Stimulated activated memory B cell treated with anti-CD40 and anti-IgM and Interleukin-4, amounts not matched to agents 10 μg/mL and 1 μg/mL and 100 μg/mL, for 72 hours (primary cell): Measurements from ENCODE around the gene LUC7L3.

ENCODE experiments used
- ATAC-seq: fragments of 150-1000 bp; cut with Tn5 transposase; 2 replicates; pipeline ENCODE4 v1.10.0; 2021
- H3K27ac Mint-ChIP-seq: one replicate; pipeline ENCODE4 v1.8.0; 2022; ENCODE audit warnings: mild to moderate bottlenecking, mixed read lengths
- H3K27me3 Mint-ChIP-seq: one replicate; pipeline ENCODE4 v1.8.0; 2022; ENCODE audit warnings: mixed read lengths
- H3K36me3 Mint-ChIP-seq: one replicate; pipeline ENCODE4 v1.8.0; 2022; ENCODE audit warnings: mixed read lengths
- H3K4me1 Mint-ChIP-seq: one replicate; pipeline ENCODE4 v1.8.0; 2022; ENCODE audit warnings: mixed read lengths
- H3K4me3 Mint-ChIP-seq: one replicate; pipeline ENCODE4 v1.8.0; 2022; ENCODE audit warnings: mild to moderate bottlenecking, moderate library complexity, mixed read lengths
- H3K9me3 Mint-ChIP-seq: one replicate; pipeline ENCODE4 v1.8.0; 2022; ENCODE audit warnings: mixed read lengths

Gene LUC7L3

DNA sequence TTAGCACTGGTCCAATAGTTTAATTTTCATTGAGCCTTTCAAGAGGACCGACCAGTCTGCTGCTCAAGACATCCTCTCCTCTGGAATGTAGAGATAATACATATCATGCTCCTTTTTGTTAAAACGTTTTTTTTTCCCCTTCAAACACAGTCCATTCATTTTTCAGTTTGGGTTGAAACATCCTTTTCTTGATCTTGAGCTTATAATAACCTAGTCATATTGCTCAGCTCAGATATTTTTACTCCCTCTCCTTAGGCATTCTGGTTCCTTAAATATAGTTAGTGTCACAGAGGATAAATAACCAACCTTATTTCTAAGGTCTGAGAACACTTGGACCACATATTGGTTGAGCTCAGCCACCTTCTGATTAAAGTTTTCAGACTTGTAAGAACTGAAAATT lies 35.1 kb downstream of the LUC7L3 start:
- H3K4me1 Mint-ChIP-seq = no peaks in the 10 kb centered on the region
- H3K27ac Mint-ChIP-seq = no peak overlapping the region
- no peaks in the 10 kb centered on the region for H3K27me3 Mint-ChIP-seq
- peaks cover 32% of the 10 kb centered on the region for H3K36me3 Mint-ChIP-seq
- no peaks in the 10 kb centered on the region for H3K9me3 Mint-ChIP-seq
- ATAC-seq = no peak
- no peak overlapping the region for H3K4me3 Mint-ChIP-seq

DNA sequence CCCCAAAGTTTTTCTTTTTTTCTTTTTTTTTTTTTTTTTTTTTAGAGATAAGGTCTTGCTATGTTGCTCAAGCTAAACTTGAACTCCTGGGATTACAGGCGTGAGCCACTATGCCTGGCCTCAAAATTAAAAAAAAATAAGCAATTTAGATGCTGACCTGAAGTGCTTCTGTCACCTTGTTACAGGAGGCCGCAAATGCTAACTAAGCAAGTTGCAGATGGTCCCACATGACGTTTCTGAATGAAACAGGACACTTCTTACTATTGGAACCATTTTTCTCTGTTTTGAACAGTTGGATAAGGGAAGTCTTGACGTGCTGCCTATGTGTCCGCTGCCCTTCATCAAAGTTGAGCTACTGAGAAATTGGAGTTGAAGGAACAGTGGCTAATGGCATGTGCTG lies 39.1 kb downstream of the LUC7L3 start:
- H3K9me3 Mint-ChIP-seq = no peaks in the 10 kb centered on the region
- no peaks in the 10 kb centered on the region for H3K27me3 Mint-ChIP-seq
- H3K27ac Mint-ChIP-seq = no peak overlapping the region
- no peak overlapping the region for H3K4me3 Mint-ChIP-seq
- ATAC-seq = no peak
- H3K4me1 Mint-ChIP-seq = peaks cover 8% of the 10 kb centered on the region
- peaks cover 8% of the 10 kb centered on the region for H3K36me3 Mint-ChIP-seq

DNA sequence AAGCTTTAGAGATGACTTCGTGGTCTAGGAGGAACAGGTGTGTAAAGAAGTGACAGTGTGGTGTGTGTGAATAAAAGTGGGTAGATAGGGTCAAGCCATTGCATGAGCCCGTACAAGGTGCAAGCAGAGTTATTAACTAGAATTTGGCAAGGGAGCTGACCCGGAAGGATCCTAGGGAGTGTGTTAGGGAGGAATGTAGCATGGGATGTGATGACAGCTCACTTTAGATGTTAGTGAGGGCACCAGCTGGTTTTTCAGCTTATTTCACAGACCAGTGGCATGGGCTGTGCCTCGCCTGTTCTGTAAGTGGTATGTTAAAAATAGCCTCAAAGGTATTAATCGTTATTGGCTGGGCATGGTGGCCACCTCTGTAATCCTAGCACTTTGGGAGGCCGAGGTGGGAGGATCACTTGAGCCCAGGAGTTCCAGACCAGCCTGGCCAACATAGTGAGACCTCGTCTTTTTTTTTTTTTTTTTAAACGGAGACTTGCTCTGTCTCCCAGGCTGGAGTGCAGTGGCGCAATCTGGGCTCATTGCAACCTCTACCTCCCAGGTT lies 39.7 kb downstream of the LUC7L3 start:
- Mint-ChIP-seq H3K27me3 (no peaks in the 10 kb centered on the region), H3K36me3 (peaks cover 8% of the 10 kb centered on the region), H3K9me3 (no peaks in the 10 kb centered on the region), H3K4me1 (peaks cover 10% of the 10 kb centered on the region), H3K27ac (no peak overlapping the region), H3K4me3 (no peak overlapping the region)
- no peak for ATAC-seq

DNA sequence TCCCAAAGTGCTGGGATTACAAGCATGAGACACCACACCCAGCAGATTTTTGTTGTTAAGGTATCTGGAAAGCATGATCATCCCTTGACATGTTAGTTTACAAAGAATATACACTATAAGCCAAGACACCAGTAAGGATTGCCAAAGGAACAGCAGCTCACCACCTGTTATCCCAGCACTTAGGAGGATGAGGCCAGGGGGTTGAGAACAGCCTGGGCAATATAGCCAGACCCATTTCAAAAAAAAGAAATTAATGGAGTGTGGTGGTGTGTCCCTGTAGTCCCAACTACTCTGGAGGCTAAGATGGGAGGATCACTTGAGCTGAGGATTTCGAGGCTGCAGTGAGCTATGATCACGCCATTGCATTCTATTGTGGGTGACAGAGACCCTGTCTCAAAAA lies 42.8 kb downstream of the LUC7L3 start:
- Mint-ChIP-seq H3K36me3 (no peaks in the 10 kb centered on the region), H3K4me1 (peaks cover 39% of the 10 kb centered on the region), H3K9me3 (no peaks in the 10 kb centered on the region), H3K4me3 (peak overlapping the region; percentile 84), H3K27me3 (no peaks in the 10 kb centered on the region), H3K27ac (no peak overlapping the region)
- ATAC-seq = no peak

DNA sequence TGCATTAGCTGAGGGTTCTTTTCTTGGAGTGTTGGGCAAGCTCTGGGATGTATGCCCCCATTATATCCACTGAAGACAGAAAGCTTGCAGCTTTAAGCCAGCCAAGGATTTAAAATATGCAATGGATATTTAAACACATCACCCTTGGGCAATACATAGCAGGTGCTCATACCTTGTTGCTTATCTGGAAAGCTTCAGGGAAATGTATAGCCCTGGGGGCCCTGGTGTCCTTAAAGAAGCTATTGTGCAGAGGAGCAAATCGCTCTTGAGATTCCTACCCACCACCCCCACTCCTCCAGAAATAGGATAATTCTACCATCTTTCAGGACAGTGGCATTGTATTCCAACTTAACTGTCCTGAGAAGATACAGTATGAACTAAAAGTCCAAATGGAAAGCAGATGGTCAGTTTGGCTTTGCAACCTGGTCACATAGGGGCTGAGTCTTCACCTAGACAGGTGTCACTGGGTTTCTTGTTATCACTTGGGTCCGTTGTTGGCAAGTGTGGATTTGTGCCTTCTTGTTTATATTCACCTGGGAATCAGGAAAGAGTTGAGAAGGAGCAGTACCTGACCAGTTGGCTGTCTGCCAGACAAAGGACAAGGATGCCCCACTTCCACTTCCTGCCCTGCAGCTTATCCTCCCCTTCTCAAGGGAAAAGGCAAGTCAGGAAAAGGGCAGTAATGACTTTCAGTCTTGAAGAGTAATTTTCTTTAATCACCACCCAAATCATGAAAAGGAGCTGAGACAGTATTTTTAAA lies 44.5 kb downstream of the LUC7L3 start:
- Mint-ChIP-seq H3K4me1 (peaks cover 39% of the 10 kb centered on the region), H3K9me3 (no peaks in the 10 kb centered on the region), H3K27me3 (no peaks in the 10 kb centered on the region), H3K4me3 (peak overlapping the region; percentile 84), H3K27ac (peak overlapping the region; percentile 91), H3K36me3 (no peaks in the 10 kb centered on the region)
- ATAC-seq = no peak

DNA sequence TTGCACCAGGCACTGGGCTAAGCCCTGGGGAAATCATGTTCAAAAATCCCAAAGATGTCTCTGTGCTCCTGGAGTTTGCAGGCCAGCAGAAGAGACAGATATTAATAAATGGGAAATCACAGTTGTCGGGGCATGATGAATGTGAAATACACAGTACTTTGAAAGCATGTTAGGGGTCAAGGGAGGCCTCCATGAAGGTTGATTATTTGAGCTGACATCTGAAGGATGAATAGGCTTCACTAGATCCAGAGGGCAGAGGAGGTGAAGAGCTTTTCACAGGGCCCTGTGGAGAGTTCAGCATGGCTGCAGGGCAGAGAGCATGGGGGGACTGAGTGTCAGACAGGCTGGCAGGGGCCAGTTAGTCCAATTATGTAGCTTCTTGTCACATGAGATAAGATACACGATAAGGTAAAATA lies 45.3 kb downstream of the LUC7L3 start:
- peak overlapping the region; percentile 3 for H3K4me3 Mint-ChIP-seq
- no peaks in the 10 kb centered on the region for H3K36me3 Mint-ChIP-seq
- no peak overlapping the region for H3K27ac Mint-ChIP-seq
- no peaks in the 10 kb centered on the region for H3K27me3 Mint-ChIP-seq
- peaks cover 39% of the 10 kb centered on the region for H3K4me1 Mint-ChIP-seq
- no peaks in the 10 kb centered on the region for H3K9me3 Mint-ChIP-seq
- no peak for ATAC-seq

DNA sequence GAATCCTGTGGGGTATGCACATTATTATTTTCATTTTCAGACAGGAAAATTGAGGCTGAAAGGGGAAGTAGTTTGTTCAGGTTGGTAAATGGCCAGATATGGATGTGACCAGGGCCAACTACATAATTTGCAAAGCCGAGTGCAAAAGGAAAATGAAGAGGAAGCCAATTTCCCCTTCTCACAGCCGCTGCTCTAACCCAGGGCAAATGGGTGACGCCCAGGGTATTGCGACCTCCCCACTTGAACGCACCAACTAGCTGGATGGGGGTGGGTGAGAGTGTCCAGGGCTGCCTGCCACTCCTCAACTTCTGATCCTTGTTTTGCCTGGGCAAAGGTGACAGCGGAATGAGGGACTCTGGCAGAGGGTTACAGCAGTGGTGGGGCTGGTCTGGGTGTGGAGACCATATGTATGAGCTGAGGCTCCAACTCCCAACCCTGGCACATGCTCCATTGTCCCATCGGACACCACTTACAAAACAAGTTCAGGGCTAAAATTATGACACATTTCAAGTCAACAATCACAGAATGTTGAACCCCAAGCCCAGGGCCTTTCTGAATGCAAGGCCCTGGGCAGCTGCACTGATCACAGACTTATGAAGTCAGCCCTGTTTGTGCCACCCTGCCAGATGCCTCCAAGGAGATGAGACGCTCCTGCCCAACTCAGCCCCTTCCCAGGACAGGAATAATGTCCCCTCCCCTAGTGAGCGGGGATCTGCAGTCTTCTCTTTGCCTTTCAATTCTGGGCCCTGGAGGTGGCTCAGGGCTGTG lies 46.2 kb downstream of the LUC7L3 start:
- Mint-ChIP-seq H3K36me3 (no peaks in the 10 kb centered on the region), H3K9me3 (no peaks in the 10 kb centered on the region), H3K4me1 (peaks cover 39% of the 10 kb centered on the region), H3K4me3 (no peak overlapping the region), H3K27me3 (no peaks in the 10 kb centered on the region), H3K27ac (peak overlapping the region; percentile 22)
- peak; percentile 68 for ATAC-seq

DNA sequence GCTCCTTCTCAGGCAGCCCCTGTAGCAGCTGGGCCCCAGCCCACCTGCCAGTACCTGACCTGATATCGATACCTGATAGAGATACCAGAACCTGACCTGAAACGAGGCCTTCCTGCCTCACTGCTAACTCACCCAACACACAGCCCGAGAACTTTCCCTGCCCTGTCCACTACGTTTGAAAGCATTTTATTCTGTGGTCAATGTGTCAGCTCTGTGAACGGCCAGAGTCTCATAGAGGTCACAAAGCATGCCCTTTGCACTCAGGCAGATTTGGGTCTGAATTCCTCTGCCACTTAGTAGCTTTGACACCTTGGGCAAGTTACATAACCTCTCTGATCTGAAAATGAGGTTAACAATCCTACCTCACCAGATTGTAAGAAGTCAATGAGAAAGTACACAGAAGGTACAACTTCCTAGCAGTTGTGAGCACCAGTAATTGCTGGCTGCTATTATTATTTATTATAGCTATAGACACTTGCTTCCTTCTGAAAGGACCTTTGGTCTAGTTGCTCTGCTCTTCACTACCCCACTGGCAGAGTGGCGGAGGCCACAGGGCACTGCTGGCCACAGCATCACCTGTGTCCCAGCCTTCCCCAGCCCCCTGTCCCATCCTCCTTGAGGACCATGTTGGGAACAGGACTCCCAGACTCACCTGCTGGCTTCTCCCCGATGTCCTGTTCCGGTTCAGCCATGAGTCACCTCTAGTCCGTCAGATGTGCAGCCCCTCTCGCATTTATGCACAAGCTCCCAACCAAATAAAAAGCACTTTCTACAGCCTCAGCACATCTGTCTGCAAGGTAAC lies 47.0 kb downstream of the LUC7L3 start:
- H3K4me3 Mint-ChIP-seq = no peak overlapping the region

DNA sequence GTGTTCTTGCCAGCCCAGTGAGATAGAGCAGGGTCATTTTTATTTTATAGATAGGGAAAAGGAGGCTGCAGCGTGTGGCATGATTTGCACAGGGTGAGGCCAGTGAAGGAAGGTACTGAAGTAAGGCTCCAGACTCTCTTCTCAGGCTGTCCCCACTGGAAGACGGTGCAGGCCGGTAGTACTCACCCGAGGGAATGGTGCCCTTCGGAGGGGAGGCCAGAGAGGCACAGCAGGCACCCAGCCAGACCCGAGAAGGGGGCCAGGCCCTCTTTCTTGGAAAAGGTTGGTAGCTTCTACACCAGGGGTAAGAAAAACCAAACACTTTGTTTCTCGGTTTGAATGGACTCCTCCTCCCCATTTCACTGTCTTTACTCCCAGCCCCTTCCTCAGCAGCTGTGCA lies 47.6 kb downstream of the LUC7L3 start:
- Mint-ChIP-seq H3K4me3 (no peak overlapping the region), H3K9me3 (no peaks in the 10 kb centered on the region), H3K27me3 (no peaks in the 10 kb centered on the region), H3K27ac (no peak overlapping the region), H3K4me1 (peaks cover 41% of the 10 kb centered on the region), H3K36me3 (no peaks in the 10 kb centered on the region)
- no peak for ATAC-seq

More for the DNA sequence above, 47.0 kb downstream of the LUC7L3 start:
- H3K4me1 Mint-ChIP-seq = peaks cover 39% of the 10 kb centered on the region
- H3K36me3 Mint-ChIP-seq = no peaks in the 10 kb centered on the region
- ATAC-seq = no peak
- H3K27ac Mint-ChIP-seq = peak overlapping the region; percentile 22
- no peaks in the 10 kb centered on the region for H3K27me3 Mint-ChIP-seq
- no peaks in the 10 kb centered on the region for H3K9me3 Mint-ChIP-seq

DNA sequence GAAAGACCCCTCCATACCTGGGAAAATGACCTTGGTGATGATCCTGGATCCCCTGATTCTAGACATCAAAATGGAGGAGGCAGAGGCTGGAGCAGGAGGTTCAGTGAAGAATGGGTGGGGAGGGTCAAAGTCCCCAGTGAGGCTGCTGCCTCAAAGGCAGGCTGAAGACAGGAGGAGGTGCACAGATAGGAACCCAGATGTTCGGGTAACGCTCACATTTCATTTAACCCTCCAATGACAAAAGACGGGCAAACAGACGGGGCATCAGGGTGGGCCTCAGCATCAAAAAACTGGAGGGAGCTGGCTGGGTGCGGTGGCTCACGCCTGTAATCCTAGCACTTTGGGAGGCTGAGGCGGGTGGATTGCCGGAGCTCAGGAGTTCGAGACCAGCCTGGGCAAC lies 48.0 kb downstream of the LUC7L3 start, which contains the start of gene ANKRD40CL:
Gene ANKRD40CL, minus strand, starts transcription at position 73 of the 400 bp plus-strand sequence. CDS start 605 bp downstream, outside the sequence.
- Mint-ChIP-seq H3K4me1 (peaks cover 45% of the 10 kb centered on the region), H3K36me3 (no peaks in the 10 kb centered on the region), H3K27ac (peak within 1 kb of the TSS; percentile 22), H3K9me3 (no peaks in the 10 kb centered on the region), H3K4me3 (no peak within 1 kb of the TSS), H3K27me3 (no peaks in the 10 kb centered on the region)
- ATAC-seq = no peak

DNA sequence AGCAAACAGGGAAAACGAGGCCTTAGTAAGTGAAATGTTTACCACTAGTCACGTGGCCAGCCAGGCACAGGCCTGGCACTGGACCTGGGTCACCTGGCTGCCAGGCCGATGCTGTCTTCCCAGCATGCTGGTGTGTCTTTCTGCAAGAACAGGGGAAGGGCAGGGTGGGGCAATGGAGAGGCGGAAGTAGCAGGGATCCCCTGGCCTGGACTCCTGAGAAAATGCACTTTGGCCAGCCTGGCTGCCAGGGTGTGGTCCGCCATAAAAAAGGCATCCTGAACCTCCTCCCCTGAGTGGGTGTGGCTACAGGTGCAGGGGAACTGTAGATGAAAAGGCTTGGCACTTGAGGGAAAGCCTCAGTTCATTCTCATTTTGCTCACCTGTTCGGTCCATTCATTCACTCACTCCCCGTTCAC lies 49.0 kb downstream of the LUC7L3 start:
- Mint-ChIP-seq H3K9me3 (no peaks in the 10 kb centered on the region), H3K4me1 (peaks cover 39% of the 10 kb centered on the region)

DNA sequence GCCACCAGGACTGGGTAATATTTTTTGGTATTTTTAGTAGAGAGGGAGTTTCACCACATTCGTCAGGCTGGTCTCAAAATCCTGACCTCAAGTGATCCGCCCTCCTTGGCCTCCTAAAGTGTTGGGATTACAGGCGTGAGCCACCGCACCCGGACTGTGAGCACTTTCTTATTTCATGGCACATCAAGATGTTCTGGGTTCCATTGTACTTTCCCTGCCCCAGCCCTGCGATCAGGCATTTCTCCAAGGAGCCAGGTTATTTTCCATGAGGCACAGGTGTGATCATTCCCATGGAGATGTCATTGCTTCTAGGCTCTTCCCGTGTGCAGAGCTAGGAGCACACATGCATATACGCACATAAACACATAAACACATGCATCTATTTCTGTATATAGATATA lies 50.5 kb downstream of the LUC7L3 start:
- ATAC-seq = no peak
- Mint-ChIP-seq H3K27me3 (no peaks in the 10 kb centered on the region), H3K27ac (no peak overlapping the region), H3K4me3 (no peak overlapping the region), H3K4me1 (peaks cover 26% of the 10 kb centered on the region), H3K9me3 (no peaks in the 10 kb centered on the region), H3K36me3 (no peaks in the 10 kb centered on the region)

More for the DNA sequence above, 49.0 kb downstream of the LUC7L3 start:
- no peaks in the 10 kb centered on the region for H3K27me3 Mint-ChIP-seq
- no peak overlapping the region for H3K27ac Mint-ChIP-seq
- no peak overlapping the region for H3K4me3 Mint-ChIP-seq
- no peaks in the 10 kb centered on the region for H3K36me3 Mint-ChIP-seq
- no peak for ATAC-seq

DNA sequence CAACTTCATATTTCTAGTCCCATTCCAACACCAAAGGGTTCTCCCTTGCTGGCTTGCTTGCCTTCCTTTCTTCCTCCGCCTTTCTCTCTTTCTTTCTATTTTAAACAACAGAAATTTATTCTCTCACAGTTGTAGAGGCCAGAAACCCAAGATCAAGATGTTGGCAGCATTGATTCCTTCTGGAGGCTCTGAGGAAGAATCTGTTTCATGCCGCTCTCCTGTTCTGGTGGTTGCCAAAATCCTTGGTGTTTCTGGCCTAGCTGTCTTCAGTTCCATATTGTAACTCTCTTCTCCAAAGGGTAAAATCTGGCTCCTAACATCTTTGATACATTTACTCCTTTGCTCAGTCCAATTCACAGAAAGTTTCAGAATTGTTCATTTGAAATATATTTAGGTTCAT lies 50.9 kb downstream of the LUC7L3 start:
- no peaks in the 10 kb centered on the region for H3K9me3 Mint-ChIP-seq
- H3K4me3 Mint-ChIP-seq = no peak overlapping the region
- no peak for ATAC-seq
- H3K27ac Mint-ChIP-seq = no peak overlapping the region
- no peaks in the 10 kb centered on the region for H3K36me3 Mint-ChIP-seq
- H3K27me3 Mint-ChIP-seq = no peaks in the 10 kb centered on the region
- H3K4me1 Mint-ChIP-seq = peaks cover 22% of the 10 kb centered on the region

DNA sequence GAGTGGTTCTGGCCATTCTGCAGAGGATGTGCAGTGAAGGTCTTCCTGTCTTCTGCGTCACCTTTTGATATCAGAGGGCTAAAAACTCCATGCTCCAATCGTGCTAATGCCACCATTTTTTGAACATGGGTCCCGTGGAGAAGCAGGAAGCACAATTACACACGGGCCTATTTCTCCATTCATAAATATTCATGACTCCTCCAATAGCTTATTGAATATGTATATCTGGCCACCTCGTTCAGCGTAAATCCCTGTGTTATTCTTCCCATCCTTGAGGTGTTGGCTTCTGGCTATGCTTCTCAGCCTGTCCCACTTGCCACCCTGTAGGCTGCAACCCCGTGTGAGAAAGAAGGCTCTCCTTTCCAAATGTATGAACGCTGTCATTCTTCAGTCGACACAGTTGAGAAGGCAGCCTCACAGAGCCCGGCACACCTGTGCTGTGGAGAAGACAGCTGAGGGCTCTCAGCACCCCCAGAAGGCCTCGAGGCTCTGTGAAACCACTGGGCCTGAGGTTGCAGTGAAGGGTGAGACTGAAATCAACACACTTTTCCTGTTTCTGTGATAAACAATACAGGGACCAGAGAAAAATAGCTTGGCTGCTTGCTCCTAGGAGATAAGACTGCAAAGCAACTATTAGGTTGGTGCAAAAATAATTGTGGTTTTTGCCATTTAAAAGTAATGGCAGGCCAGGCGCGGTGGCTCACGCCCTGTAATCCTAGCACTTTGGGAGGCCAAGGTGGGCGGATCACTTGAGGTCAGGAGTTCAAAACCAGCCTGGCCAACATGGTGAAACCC lies 52.8 kb downstream of the LUC7L3 start:
- no peak for ATAC-seq
- no peak overlapping the region for H3K27ac Mint-ChIP-seq
- no peaks in the 10 kb centered on the region for H3K27me3 Mint-ChIP-seq
- no peak overlapping the region for H3K4me3 Mint-ChIP-seq
- H3K36me3 Mint-ChIP-seq = no peaks in the 10 kb centered on the region
- H3K9me3 Mint-ChIP-seq = no peaks in the 10 kb centered on the region
- peaks cover 6% of the 10 kb centered on the region for H3K4me1 Mint-ChIP-seq
